ENCODE data around the gene DCDC1.
"Not testable (repeated sequence)": the region's sequence is repeated elsewhere in the genome, so short reads cannot be mapped to it uniquely, and the experiment has no call there.

Gene DCDC1

DNA sequence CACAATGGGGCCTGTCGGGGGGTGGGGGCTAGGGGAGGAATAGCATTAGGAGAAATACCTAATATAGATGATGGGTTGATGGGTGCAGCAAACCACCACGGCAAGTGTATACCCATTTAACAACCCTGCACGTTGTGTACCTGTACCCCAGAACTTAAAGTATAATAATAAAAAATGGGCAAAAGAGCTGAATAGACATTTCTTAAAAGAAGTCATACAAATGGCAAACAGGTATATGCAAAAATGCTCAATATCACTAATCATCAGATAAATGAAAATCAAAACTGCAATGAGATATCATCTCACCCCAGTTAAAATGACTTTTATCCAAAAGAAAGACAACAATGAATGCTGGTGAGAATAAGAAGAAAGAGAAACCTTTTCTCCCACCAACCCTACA is 419.7 kb downstream of the DCDC1 start:
- Histone ChIP-seq H4K20me1 (ENCODE audit: insufficient read depth) (no peaks in the 10 kb centered on the region), H3K36me3 (ENCODE audit: insufficient read depth) (no peaks in the 10 kb centered on the region), H3K9ac (no peak overlapping the region), H3K27me3 (ENCODE audit: insufficient read depth, low read depth) (no peaks in the 10 kb centered on the region), H2AFZ (ENCODE audit: low read depth) (no peak overlapping the region), H3K4me1 (ENCODE audit: low read depth, poor library complexity, severe bottlenecking) (no peaks in the 10 kb centered on the region), H3K27ac (no peak overlapping the region), H3K4me3 (IDR thresholded peaks at IDR 0.05; ENCODE audit: insufficient read depth, low read depth, low read length) (no peak overlapping the region), H3K4me2 (no peak overlapping the region), H3K79me2 (ENCODE audit: insufficient read depth, low read depth) (no peaks in the 10 kb centered on the region)
- TF ChIP-seq, protein P1, sequence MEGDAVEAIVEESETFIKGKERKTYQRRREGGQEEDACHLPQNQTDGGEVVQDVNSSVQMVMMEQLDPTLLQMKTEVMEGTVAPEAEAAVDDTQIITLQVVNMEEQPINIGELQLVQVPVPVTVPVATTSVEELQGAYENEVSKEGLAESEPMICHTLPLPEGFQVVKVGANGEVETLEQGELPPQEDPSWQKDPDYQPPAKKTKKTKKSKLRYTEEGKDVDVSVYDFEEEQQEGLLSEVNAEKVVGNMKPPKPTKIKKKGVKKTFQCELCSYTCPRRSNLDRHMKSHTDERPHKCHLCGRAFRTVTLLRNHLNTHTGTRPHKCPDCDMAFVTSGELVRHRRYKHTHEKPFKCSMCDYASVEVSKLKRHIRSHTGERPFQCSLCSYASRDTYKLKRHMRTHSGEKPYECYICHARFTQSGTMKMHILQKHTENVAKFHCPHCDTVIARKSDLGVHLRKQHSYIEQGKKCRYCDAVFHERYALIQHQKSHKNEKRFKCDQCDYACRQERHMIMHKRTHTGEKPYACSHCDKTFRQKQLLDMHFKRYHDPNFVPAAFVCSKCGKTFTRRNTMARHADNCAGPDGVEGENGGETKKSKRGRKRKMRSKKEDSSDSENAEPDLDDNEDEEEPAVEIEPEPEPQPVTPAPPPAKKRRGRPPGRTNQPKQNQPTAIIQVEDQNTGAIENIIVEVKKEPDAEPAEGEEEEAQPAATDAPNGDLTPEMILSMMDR (conservative IDR thresholded peaks at IDR 0.05; ENCODE audit: low read depth, low read length) = no peak

DNA sequence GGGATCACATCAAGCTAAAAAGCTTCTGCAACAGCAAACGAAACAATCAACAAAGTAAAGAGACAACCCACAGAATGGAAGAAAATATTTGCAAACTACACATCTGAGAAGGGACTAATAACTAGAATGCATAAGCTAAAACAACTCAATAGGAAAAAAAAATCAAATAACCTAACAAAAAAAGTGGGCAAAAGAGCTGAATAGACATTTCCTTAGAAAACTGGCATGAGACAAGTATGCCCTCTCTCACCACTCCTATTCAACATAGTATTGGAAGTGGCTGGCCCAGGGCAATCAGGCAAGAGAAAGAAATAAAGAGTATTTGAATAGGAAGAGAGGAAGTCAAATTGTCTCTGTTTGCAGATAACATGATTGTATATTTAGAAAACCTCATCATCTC is 421.8 kb downstream of the DCDC1 start:
- not testable (repeated sequence) for H4K20me1 ChIP-seq (ENCODE audit: insufficient read depth); H3K4me3 ChIP-seq (IDR thresholded peaks at IDR 0.05; ENCODE audit: insufficient read depth, low read depth, low read length); H2AFZ ChIP-seq (ENCODE audit: low read depth); H3K36me3 ChIP-seq (ENCODE audit: insufficient read depth); H3K79me2 ChIP-seq (ENCODE audit: insufficient read depth, low read depth); H3K27ac ChIP-seq; H3K4me1 ChIP-seq (ENCODE audit: low read depth, poor library complexity, severe bottlenecking); H3K27me3 ChIP-seq (ENCODE audit: insufficient read depth, low read depth); H3K9ac ChIP-seq; H3K4me2 ChIP-seq

DNA sequence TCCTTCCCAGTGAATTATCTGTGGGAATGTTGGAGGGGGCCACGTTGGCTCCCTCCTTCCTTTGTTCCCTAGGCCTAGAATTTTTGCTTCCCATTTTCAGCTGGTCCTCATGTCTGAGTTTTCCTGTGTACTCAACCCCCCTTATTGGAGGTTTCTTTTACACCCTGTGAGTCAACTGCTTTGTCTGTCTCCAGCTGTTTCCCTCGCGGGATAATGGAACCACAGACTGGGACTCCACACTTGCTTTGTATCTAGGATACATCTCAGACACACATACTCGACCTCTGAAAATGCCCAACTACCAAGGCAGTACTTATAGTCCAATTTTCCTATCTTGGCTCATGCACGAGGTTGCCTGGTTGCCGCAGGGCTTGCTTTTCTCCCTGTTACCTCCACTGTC is 430.7 kb downstream of the DCDC1 start:
- TF ChIP-seq, protein P1 (conservative IDR thresholded peaks at IDR 0.05; ENCODE audit: low read depth, low read length) = no peak
- H3K27ac ChIP-seq = no peak overlapping the region
- H3K9ac ChIP-seq = no peak overlapping the region

DNA sequence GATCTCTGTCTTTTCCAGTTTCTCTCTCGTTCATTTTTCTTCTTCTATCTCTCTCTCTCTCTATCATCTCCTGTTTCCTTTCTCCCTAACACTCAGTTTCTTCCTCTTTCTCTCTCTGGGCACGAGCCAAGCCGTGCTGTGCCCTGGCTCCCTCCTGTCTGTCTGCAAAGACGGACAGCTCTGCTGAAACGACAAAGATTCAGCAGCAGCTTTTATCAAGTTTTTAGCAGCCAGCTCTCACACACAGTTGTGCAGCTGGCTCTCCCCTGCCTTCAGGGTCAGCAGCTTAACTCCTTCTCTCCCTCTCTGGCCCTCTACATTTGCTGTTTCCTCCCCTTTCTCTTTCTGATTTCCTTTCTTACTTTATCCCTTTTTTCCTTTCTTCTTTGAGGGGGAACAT is 431.4 kb downstream of the DCDC1 start:
- H3K9ac ChIP-seq = no peak overlapping the region
- no peaks in the 10 kb centered on the region for H3K36me3 ChIP-seq (ENCODE audit: insufficient read depth)
- H4K20me1 ChIP-seq (ENCODE audit: insufficient read depth) = no peaks in the 10 kb centered on the region
- H2AFZ ChIP-seq (ENCODE audit: low read depth) = no peak overlapping the region
- H3K4me2 ChIP-seq = no peak overlapping the region
- H3K4me3 ChIP-seq (IDR thresholded peaks at IDR 0.05; ENCODE audit: insufficient read depth, low read depth, low read length) = no peak overlapping the region
- TF ChIP-seq, protein P1 (conservative IDR thresholded peaks at IDR 0.05; ENCODE audit: low read depth, low read length) = no peak
- H3K4me1 ChIP-seq (ENCODE audit: low read depth, poor library complexity, severe bottlenecking) = no peaks in the 10 kb centered on the region
- no peaks in the 10 kb centered on the region for H3K27me3 ChIP-seq (ENCODE audit: insufficient read depth, low read depth)
- H3K27ac ChIP-seq = no peak overlapping the region
- H3K79me2 ChIP-seq (ENCODE audit: insufficient read depth, low read depth) = no peaks in the 10 kb centered on the region

More for the DNA sequence above, 430.7 kb downstream of the DCDC1 start:
- no peaks in the 10 kb centered on the region for H4K20me1 ChIP-seq (ENCODE audit: insufficient read depth)
- no peaks in the 10 kb centered on the region for H3K27me3 ChIP-seq (ENCODE audit: insufficient read depth, low read depth)
- no peaks in the 10 kb centered on the region for H3K36me3 ChIP-seq (ENCODE audit: insufficient read depth)
- H3K4me3 ChIP-seq (IDR thresholded peaks at IDR 0.05; ENCODE audit: insufficient read depth, low read depth, low read length) = no peak overlapping the region
- no peak overlapping the region for H3K4me2 ChIP-seq
- H3K79me2 ChIP-seq (ENCODE audit: insufficient read depth, low read depth) = no peaks in the 10 kb centered on the region
- H2AFZ ChIP-seq (ENCODE audit: low read depth) = no peak overlapping the region
- H3K4me1 ChIP-seq (ENCODE audit: low read depth, poor library complexity, severe bottlenecking) = no peaks in the 10 kb centered on the region

GRCh38 chr11:30936491-30936890 is 433.0 kb downstream of the DCDC1 start:
- Histone ChIP-seq H3K4me2 (no peak overlapping the region), H3K27me3 (ENCODE audit: insufficient read depth, low read depth) (no peaks in the 10 kb centered on the region), H4K20me1 (ENCODE audit: insufficient read depth) (no peaks in the 10 kb centered on the region), H3K9ac (no peak overlapping the region), H3K4me3 (IDR thresholded peaks at IDR 0.05; ENCODE audit: insufficient read depth, low read depth, low read length) (no peak overlapping the region), H3K4me1 (ENCODE audit: low read depth, poor library complexity, severe bottlenecking) (no peaks in the 10 kb centered on the region), H3K79me2 (ENCODE audit: insufficient read depth, low read depth) (no peaks in the 10 kb centered on the region), H2AFZ (ENCODE audit: low read depth) (no peak overlapping the region), H3K27ac (no peak overlapping the region), H3K36me3 (ENCODE audit: insufficient read depth) (no peaks in the 10 kb centered on the region)
- TF ChIP-seq, protein P1 (conservative IDR thresholded peaks at IDR 0.05; ENCODE audit: low read depth, low read length) = no peak

All from KMS-11 (cell line).